Measurements from ENCODE around the gene FUT2.
"Not testable (repeated sequence)": the region's sequence is repeated elsewhere in the genome, so short reads cannot be mapped to it uniquely, and the experiment has no call there.

Gene FUT2

GRCh38 chr19:48672994-48673393 lies 22.8 kb upstream of the FUT2 start, which contains the start of gene NTN5:
Gene NTN5, minus strand, starts transcription at chr19:48673017. Its CDS starts 2,031 bp downstream, at chr19:48670986.
- H3K4me1 ChIP-seq (ENCODE audit: insufficient read depth, low read length), result peaks cover 10% of the 10 kb centered on the region
- no peaks in the 10 kb centered on the region for H3K27me3 ChIP-seq (ENCODE audit: control insufficient read depth in 1 of 2, insufficient read depth in 2 of 2, low read length in 2 of 2)
- no peaks in the 10 kb centered on the region for H3K9me3 ChIP-seq (ENCODE audit: low read length)
- H3K27ac ChIP-seq (ENCODE audit: low read depth, low read length), result no peak within 1 kb of the TSS
- H3K36me3 ChIP-seq (ENCODE audit: insufficient read depth, low read length), result no peaks in the 10 kb centered on the region
- no peak within 1 kb of the TSS for H3K4me3 ChIP-seq (ENCODE audit: low read depth in 1 of 2, low read length in 2 of 2)
- no peak within 1 kb of the TSS for H3K9ac ChIP-seq (ENCODE audit: low read length)

GRCh38 chr19:48673436-48674100 lies 22.2 kb upstream of the FUT2 start:
- Histone ChIP-seq H3K27ac (ENCODE audit: low read depth, low read length) (no peak overlapping the region), H3K36me3 (ENCODE audit: insufficient read depth, low read length) (no peaks in the 10 kb centered on the region)

GRCh38 chr19:48674216-48674809 lies 21.5 kb upstream of the FUT2 start:
- no peaks in the 10 kb centered on the region for H3K27me3 ChIP-seq (ENCODE audit: control insufficient read depth in 1 of 2, insufficient read depth in 2 of 2, low read length in 2 of 2)
- H3K27ac ChIP-seq (ENCODE audit: low read depth, low read length), result no peak overlapping the region
- no peak overlapping the region for H3K9ac ChIP-seq (ENCODE audit: low read length)
- peaks cover 10% of the 10 kb centered on the region for H3K4me1 ChIP-seq (ENCODE audit: insufficient read depth, low read length)
- H3K9me3 ChIP-seq (ENCODE audit: low read length), result no peaks in the 10 kb centered on the region
- no peaks in the 10 kb centered on the region for H3K36me3 ChIP-seq (ENCODE audit: insufficient read depth, low read length)
- H3K4me3 ChIP-seq (ENCODE audit: low read depth in 1 of 2, low read length in 2 of 2), result no peak overlapping the region

More at GRCh38 chr19:48673436-48674100, 22.2 kb upstream of the FUT2 start:
- H3K4me1 ChIP-seq (ENCODE audit: insufficient read depth, low read length), result peaks cover 10% of the 10 kb centered on the region
- H3K9me3 ChIP-seq (ENCODE audit: low read length), result no peaks in the 10 kb centered on the region
- no peak overlapping the region for H3K4me3 ChIP-seq (ENCODE audit: low read depth in 1 of 2, low read length in 2 of 2)
- H3K9ac ChIP-seq (ENCODE audit: low read length), result no peak overlapping the region
- H3K27me3 ChIP-seq (ENCODE audit: control insufficient read depth in 1 of 2, insufficient read depth in 2 of 2, low read length in 2 of 2), result no peaks in the 10 kb centered on the region

- Histone ChIP-seq H3K4me1 (ENCODE audit: insufficient read depth, low read length) (peaks cover 10% of the 10 kb centered on the region), H3K27ac (ENCODE audit: low read depth, low read length) (no peak overlapping the region), H3K9ac (ENCODE audit: low read length) (no peak overlapping the region), H3K27me3 (ENCODE audit: control insufficient read depth in 1 of 2, insufficient read depth in 2 of 2, low read length in 2 of 2) (no peaks in the 10 kb centered on the region), H3K4me3 (ENCODE audit: low read depth in 1 of 2, low read length in 2 of 2) (peak overlapping the region in 1 of 2 donors; percentile 16), H3K36me3 (ENCODE audit: insufficient read depth, low read length) (no peaks in the 10 kb centered on the region), H3K9me3 (ENCODE audit: low read length) (no peaks in the 10 kb centered on the region)
These were observed 20.6 kb upstream of the FUT2 start for GRCh38 chr19:48674921-48675824.

GRCh38 chr19:48676487-48676886 lies 19.3 kb upstream of the FUT2 start:
- Histone ChIP-seq H3K4me1 (ENCODE audit: insufficient read depth, low read length) (peaks cover 10% of the 10 kb centered on the region), H3K9ac (ENCODE audit: low read length) (no peak overlapping the region), H3K27ac (ENCODE audit: low read depth, low read length) (no peak overlapping the region), H3K9me3 (ENCODE audit: low read length) (no peaks in the 10 kb centered on the region), H3K36me3 (ENCODE audit: insufficient read depth, low read length) (no peaks in the 10 kb centered on the region), H3K27me3 (ENCODE audit: control insufficient read depth in 1 of 2, insufficient read depth in 2 of 2, low read length in 2 of 2) (no peaks in the 10 kb centered on the region), H3K4me3 (ENCODE audit: low read depth in 1 of 2, low read length in 2 of 2) (no peak overlapping the region)

- H3K9me3 ChIP-seq (ENCODE audit: low read length), result no peaks in the 10 kb centered on the region
- H3K36me3 ChIP-seq (ENCODE audit: insufficient read depth, low read length), result no peaks in the 10 kb centered on the region
- H3K27ac ChIP-seq (ENCODE audit: low read depth, low read length), result no peak overlapping the region
- H3K9ac ChIP-seq (ENCODE audit: low read length), result no peak overlapping the region
- H3K4me3 ChIP-seq (ENCODE audit: low read depth in 1 of 2, low read length in 2 of 2), result no peak overlapping the region
- H3K4me1 ChIP-seq (ENCODE audit: insufficient read depth, low read length), result peaks cover 10% of the 10 kb centered on the region
- no peaks in the 10 kb centered on the region for H3K27me3 ChIP-seq (ENCODE audit: control insufficient read depth in 1 of 2, insufficient read depth in 2 of 2, low read length in 2 of 2)
These were observed 18.9 kb upstream of the FUT2 start for GRCh38 chr19:48676887-48677286.

- Histone ChIP-seq H3K9me3 (ENCODE audit: low read length) (no peaks in the 10 kb centered on the region), H3K9ac (ENCODE audit: low read length) (no peak overlapping the region), H3K4me1 (ENCODE audit: insufficient read depth, low read length) (peaks cover 10% of the 10 kb centered on the region), H3K27me3 (ENCODE audit: control insufficient read depth in 1 of 2, insufficient read depth in 2 of 2, low read length in 2 of 2) (no peaks in the 10 kb centered on the region), H3K36me3 (ENCODE audit: insufficient read depth, low read length) (no peaks in the 10 kb centered on the region), H3K27ac (ENCODE audit: low read depth, low read length) (no peak overlapping the region), H3K4me3 (ENCODE audit: low read depth in 1 of 2, low read length in 2 of 2) (no peak overlapping the region)
These were observed 17.6 kb upstream of the FUT2 start for GRCh38 chr19:48678201-48678600.

GRCh38 chr19:48680006-48680405 lies 15.8 kb upstream of the FUT2 start:
- not testable (repeated sequence) for H3K4me1 ChIP-seq (ENCODE audit: insufficient read depth, low read length); H3K4me3 ChIP-seq (ENCODE audit: low read depth in 1 of 2, low read length in 2 of 2); H3K36me3 ChIP-seq (ENCODE audit: insufficient read depth, low read length)

GRCh38 chr19:48680436-48681126 lies 15.2 kb upstream of the FUT2 start:
- Histone ChIP-seq H3K27ac (ENCODE audit: low read depth, low read length) (no peak overlapping the region), H3K9ac (ENCODE audit: low read length) (no peak overlapping the region), H3K4me1 (ENCODE audit: insufficient read depth, low read length) (peaks cover 2% of the 10 kb centered on the region), H3K27me3 (ENCODE audit: control insufficient read depth in 1 of 2, insufficient read depth in 2 of 2, low read length in 2 of 2) (no peaks in the 10 kb centered on the region), H3K9me3 (ENCODE audit: low read length) (no peaks in the 10 kb centered on the region), H3K4me3 (ENCODE audit: low read depth in 1 of 2, low read length in 2 of 2) (no peak overlapping the region), H3K36me3 (ENCODE audit: insufficient read depth, low read length) (no peaks in the 10 kb centered on the region)

More at GRCh38 chr19:48680006-48680405, 15.8 kb upstream of the FUT2 start:
- H3K27me3 ChIP-seq (ENCODE audit: control insufficient read depth in 1 of 2, insufficient read depth in 2 of 2, low read length in 2 of 2); H3K27ac ChIP-seq (ENCODE audit: low read depth, low read length); H3K9me3 ChIP-seq (ENCODE audit: low read length); H3K9ac ChIP-seq (ENCODE audit: low read length): not testable (repeated sequence)

GRCh38 chr19:48681127-48681470 lies 14.7 kb upstream of the FUT2 start:
- no peak overlapping the region for H3K27ac ChIP-seq (ENCODE audit: low read depth, low read length)
- no peaks in the 10 kb centered on the region for H3K9me3 ChIP-seq (ENCODE audit: low read length)
- H3K36me3 ChIP-seq (ENCODE audit: insufficient read depth, low read length), result no peaks in the 10 kb centered on the region
- H3K27me3 ChIP-seq (ENCODE audit: control insufficient read depth in 1 of 2, insufficient read depth in 2 of 2, low read length in 2 of 2), result no peaks in the 10 kb centered on the region
- no peaks in the 10 kb centered on the region for H3K4me1 ChIP-seq (ENCODE audit: insufficient read depth, low read length)
- H3K9ac ChIP-seq (ENCODE audit: low read length), result no peak overlapping the region
- no peak overlapping the region for H3K4me3 ChIP-seq (ENCODE audit: low read depth in 1 of 2, low read length in 2 of 2)

GRCh38 chr19:48683349-48683748 lies 12.4 kb upstream of the FUT2 start:
- Histone ChIP-seq H3K4me1 (ENCODE audit: insufficient read depth, low read length) (no peaks in the 10 kb centered on the region), H3K36me3 (ENCODE audit: insufficient read depth, low read length) (no peaks in the 10 kb centered on the region), H3K27ac (ENCODE audit: low read depth, low read length) (no peak overlapping the region), H3K9me3 (ENCODE audit: low read length) (no peaks in the 10 kb centered on the region), H3K27me3 (ENCODE audit: control insufficient read depth in 1 of 2, insufficient read depth in 2 of 2, low read length in 2 of 2) (no peaks in the 10 kb centered on the region), H3K4me3 (ENCODE audit: low read depth in 1 of 2, low read length in 2 of 2) (peak overlapping the region in 1 of 2 donors; percentile 18), H3K9ac (ENCODE audit: low read length) (no peak overlapping the region)

All from muscle layer of colon (tissue), 2 donors.